Vagina (tissue), 2 donors: ENCODE measurements around the gene YAE1. TPM values are rescaled to one million over a fixed set of nuclear protein-coding genes. Genes with fewer than 3 reads are reported as not detected.

Experiments
- DNase-seq, 2 donors: peaks; one replicate each; pipeline ENCODE4 v3.0.0-alpha.2; 2017; ENCODE audit errors: extremely low spot score in 2 of 2
- H3K27ac ChIP-seq: fragments of 200-600 bp; sonication (generic); one replicate; pipeline ENCODE4 v1.5.1; 2019
- H3K27me3 ChIP-seq: fragments of 200-600 bp; sonication (generic); one replicate; pipeline ENCODE4 v1.5.1; 2019
- H3K36me3 ChIP-seq, 2 donors: fragments of 200-600 bp; sonication (generic); one replicate each; pipeline ENCODE4 v1.5.1; 2017 to 2019
- H3K4me1 ChIP-seq: fragments of 200-600 bp; sonication (generic); one replicate; pipeline ENCODE4 v1.5.1; 2019
- H3K4me3 ChIP-seq, 2 donors: fragments of 200-600 bp; sonication (generic); 1 replicate in 1 of 2; 2 replicates in 1 of 2; pipeline ENCODE4 v1.5.1; 2016 to 2019
- H3K9me3 ChIP-seq: fragments of 200-600 bp; sonication (generic); one replicate; pipeline ENCODE4 v1.5.1; 2019
- POLR2A ChIP-seq, 2 donors: fragments of 450-650 bp; IDR thresholded peaks; one replicate each; pipeline ENCODE4 v1.6.1; 2017; ENCODE audit warnings: antibody characterized with exemption in 2 of 2, mild to moderate bottlenecking in 2 of 2, moderate library complexity in 2 of 2
- POLR2AphosphoS5 ChIP-seq, 2 donors: sonication (generic); formaldehyde crosslinking; IDR thresholded peaks; one replicate each; pipeline ENCODE4 v1.9.0; 2017; ENCODE audit warnings: antibody characterized with exemption in 2 of 2, mild to moderate bottlenecking in 2 of 2, low read depth in 1 of 2; ENCODE audit not compliant: insufficient read depth in 1 of 2
- intact Hi-C: fragments of 100-400 bp; cut with DNase I; formaldehyde crosslinking; loops from one replicate; pipeline ENCODE4 v1.15.1; 2023
- total RNA-seq: library from RNA; depleted of rRNA; stranded (reverse); fragments of >200 nt; gene quantifications from one replicate; pipeline ENCODE4 v1.2.3, GENCODE V29; 2016
- TF ChIP-seq, protein P1 (sequence below), 3 experiments: fragments of 450-650 bp in 2 of 3; fragments of 200-600 bp in 1 of 3; sonication (generic) in 1 of 3; IDR thresholded peaks; one replicate each; pipeline ENCODE4 v1.5.1; 2017 to 2019; ENCODE audit warnings: antibody characterized with exemption in 3 of 3, mild to moderate bottlenecking in 2 of 3, moderate library complexity in 2 of 3

Gene YAE1
- total RNA-seq, 1 donor from 2014 or later = 5.6 TPM

DNA sequence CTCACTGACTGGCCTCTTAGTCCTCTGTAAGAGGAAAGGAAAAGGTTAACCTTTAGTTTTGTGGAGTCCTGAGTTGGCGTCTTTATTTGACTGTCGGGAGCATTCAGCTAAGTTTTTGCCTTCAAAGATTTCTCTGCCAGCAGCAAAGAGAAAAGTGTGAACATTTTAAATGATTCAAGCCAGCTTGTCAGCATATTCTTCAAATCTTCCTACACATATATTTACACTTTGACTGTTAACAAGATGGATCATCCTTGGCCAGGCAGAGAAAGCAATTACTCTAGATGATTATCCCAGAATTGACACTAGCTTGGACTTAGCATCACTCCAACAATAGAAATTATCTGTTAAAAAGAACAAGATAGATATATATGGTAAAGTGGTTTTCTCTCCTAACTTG lies 15.8 kb upstream of the YAE1 start:
- Histone ChIP-seq H3K9me3 (peaks cover 12% of the 10 kb centered on the region), H3K36me3 (no peaks in the 10 kb centered on the region), H3K27ac (no peak overlapping the region), H3K4me1 (no peaks in the 10 kb centered on the region), H3K27me3 (no peaks in the 10 kb centered on the region), H3K4me3 (no peak overlapping the region)
- DNase-seq = no peak
- intact Hi-C loops = no loop called here
- TF ChIP-seq, protein P1, sequence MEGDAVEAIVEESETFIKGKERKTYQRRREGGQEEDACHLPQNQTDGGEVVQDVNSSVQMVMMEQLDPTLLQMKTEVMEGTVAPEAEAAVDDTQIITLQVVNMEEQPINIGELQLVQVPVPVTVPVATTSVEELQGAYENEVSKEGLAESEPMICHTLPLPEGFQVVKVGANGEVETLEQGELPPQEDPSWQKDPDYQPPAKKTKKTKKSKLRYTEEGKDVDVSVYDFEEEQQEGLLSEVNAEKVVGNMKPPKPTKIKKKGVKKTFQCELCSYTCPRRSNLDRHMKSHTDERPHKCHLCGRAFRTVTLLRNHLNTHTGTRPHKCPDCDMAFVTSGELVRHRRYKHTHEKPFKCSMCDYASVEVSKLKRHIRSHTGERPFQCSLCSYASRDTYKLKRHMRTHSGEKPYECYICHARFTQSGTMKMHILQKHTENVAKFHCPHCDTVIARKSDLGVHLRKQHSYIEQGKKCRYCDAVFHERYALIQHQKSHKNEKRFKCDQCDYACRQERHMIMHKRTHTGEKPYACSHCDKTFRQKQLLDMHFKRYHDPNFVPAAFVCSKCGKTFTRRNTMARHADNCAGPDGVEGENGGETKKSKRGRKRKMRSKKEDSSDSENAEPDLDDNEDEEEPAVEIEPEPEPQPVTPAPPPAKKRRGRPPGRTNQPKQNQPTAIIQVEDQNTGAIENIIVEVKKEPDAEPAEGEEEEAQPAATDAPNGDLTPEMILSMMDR (IDR thresholded peaks at IDR 0.05) = no peak
- no peak for TF ChIP-seq POLR2AphosphoS5 (IDR thresholded peaks at IDR 0.05; ENCODE audit: insufficient read depth in 1 of 2, low read depth in 1 of 2)
- TF ChIP-seq POLR2A (IDR thresholded peaks at IDR 0.05) = no peak

DNA sequence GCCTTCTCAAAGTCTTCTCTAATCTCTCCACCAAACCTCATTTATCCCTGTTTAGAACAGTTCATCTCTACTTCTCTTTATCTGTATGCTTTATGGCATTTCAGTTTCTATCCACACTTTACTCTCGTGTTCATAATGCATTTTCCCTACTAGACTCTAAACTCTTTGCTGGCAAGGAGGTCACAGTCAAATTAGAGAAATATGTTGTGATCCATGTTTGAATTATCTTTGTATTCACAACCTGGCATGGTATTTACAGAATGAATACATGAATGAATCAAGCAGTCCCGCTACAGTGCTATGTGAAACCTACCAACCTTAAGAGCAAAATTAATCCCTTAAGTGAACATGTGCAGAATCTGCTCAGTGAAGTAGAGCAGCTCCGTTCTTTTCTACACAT lies 12.8 kb upstream of the YAE1 start:
- intact Hi-C loops = no loop called here
- Histone ChIP-seq H3K4me1 (no peaks in the 10 kb centered on the region), H3K4me3 (no peak overlapping the region), H3K9me3 (no peaks in the 10 kb centered on the region), H3K27me3 (no peaks in the 10 kb centered on the region), H3K36me3 (no peaks in the 10 kb centered on the region), H3K27ac (no peak overlapping the region)
- no peak for DNase-seq
- TF ChIP-seq, protein P1 (IDR thresholded peaks at IDR 0.05) = no peak

DNA sequence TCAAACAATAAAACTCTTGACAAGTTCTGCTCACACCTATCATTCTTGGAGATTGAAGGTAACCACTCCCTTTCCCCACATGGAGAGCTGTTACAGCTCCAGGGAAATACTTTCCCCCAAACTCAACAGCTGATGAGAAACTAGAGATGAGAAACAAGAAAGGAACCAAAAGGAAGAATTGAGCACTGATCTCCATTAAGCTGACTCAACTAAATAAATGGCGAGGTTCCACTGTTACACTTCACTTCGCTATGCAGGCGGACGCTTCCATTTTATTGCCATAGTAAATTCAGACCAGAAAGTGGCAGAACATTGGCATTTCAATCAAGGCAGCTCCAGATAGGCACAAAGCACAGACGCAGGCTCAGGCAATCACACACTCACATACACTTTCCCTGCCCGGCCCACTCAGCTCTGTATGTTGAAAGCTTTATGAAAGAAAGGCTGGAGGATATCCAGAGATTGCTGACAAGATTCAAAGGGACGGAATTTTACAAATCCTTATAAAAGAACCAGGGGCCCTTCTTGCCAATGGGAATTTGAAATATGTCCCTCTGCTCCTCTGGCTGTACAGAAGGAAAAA lies 11.5 kb upstream of the YAE1 start:
- Histone ChIP-seq H3K36me3 (no peaks in the 10 kb centered on the region), H3K4me1 (no peaks in the 10 kb centered on the region), H3K4me3 (no peak overlapping the region), H3K27me3 (no peaks in the 10 kb centered on the region), H3K27ac (no peak overlapping the region), H3K9me3 (no peaks in the 10 kb centered on the region)
- intact Hi-C loops = no loop called here
- no peak for DNase-seq
- TF ChIP-seq POLR2AphosphoS5 (IDR thresholded peaks at IDR 0.05; ENCODE audit: insufficient read depth in 1 of 2, low read depth in 1 of 2) (no peak), POLR2A (IDR thresholded peaks at IDR 0.05) (no peak)

DNA sequence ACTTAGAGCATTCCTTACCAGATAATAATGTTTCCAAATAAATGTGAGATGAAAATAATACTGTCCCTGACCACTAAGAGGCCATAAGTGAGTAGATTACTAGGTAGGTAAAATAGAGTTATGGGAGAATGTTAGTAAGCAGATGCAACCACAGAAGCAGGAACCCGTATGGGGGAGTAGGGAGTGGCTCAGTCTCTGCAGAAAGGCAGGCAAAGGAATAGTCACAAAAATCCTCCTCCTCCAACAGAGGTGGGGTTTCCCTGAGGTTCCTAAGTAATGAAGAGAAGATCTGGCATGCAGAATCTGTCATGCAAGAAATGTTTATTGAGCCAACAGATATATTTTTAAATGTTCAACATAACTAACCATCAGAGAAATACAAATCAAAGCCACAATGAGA lies 9.0 kb upstream of the YAE1 start:
- Histone ChIP-seq H3K4me1 (no peaks in the 10 kb centered on the region), H3K9me3 (no peaks in the 10 kb centered on the region), H3K36me3 (no peaks in the 10 kb centered on the region), H3K4me3 (no peak overlapping the region), H3K27ac (no peak overlapping the region), H3K27me3 (no peaks in the 10 kb centered on the region)
- TF ChIP-seq, protein P1 (IDR thresholded peaks at IDR 0.05) = no peak
- DNase-seq = no peak
- intact Hi-C loops = no loop called here

DNA sequence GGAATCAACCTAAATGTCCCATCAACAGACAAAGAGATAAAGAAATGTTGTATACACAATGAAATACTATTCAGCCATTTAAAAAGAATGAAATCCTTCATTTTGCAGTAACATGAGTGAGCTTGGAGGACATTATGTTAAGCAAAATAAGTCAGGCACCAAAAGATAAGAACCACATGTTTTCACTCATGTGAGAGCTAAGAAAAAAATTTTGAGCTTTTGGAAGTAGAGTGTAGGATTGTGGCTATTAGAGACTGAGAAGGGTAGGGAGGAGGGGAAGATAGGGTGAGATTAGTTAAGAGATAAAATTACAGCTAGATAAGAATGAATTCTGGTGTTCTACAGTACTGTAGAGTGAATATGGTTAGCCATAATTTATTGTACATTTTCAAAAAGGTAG lies 8.3 kb upstream of the YAE1 start:
- Histone ChIP-seq H3K27me3 (no peaks in the 10 kb centered on the region), H3K4me3 (no peak overlapping the region), H3K36me3 (no peaks in the 10 kb centered on the region), H3K9me3 (no peaks in the 10 kb centered on the region), H3K27ac (no peak overlapping the region), H3K4me1 (no peaks in the 10 kb centered on the region)
- DNase-seq = no peak
- no peak for TF ChIP-seq POLR2A (IDR thresholded peaks at IDR 0.05)
- TF ChIP-seq, protein P1 (IDR thresholded peaks at IDR 0.05) = no peak
- intact Hi-C loops = no loop called here

DNA sequence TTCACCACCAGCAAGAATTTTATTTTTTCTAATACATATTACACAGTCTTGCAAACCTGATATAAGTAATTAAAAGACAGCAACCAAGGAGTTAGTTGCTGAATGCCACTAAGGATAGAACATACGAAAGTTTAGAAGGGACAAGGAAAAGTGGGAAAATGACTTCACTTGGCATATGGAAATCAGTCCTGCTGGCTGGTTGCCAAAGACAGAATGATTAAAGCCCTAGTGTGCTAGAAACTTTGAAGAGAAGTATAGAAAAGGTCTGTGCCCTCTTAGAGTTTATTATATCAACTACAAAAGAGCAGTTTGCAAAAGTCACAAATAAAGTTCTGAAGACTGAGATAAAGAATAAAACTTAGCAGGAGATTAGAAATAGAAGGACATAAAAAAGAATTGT lies 5.8 kb upstream of the YAE1 start:
- Histone ChIP-seq H3K4me1 (no peaks in the 10 kb centered on the region), H3K36me3 (no peaks in the 10 kb centered on the region), H3K27me3 (no peaks in the 10 kb centered on the region), H3K27ac (no peak overlapping the region), H3K9me3 (no peaks in the 10 kb centered on the region), H3K4me3 (no peak overlapping the region)
- intact Hi-C loops = no loop called here
- DNase-seq = no peak
- TF ChIP-seq POLR2A (IDR thresholded peaks at IDR 0.05) (no peak), POLR2AphosphoS5 (IDR thresholded peaks at IDR 0.05; ENCODE audit: insufficient read depth in 1 of 2, low read depth in 1 of 2) (no peak)
- TF ChIP-seq, protein P1 (IDR thresholded peaks at IDR 0.05) = no peak
